Measurements from ENCODE around the gene DLGAP1.

The DLGAP1 gene

GRCh38 chr18:3857544-3857943, 597.6 kb downstream of the DLGAP1 start:
- FAIRE-seq: no peak

GRCh38 chr18:3855966-3856365, 599.1 kb downstream of the DLGAP1 start:
- no peak for FAIRE-seq

- FAIRE-seq: no peak
These were observed 602.8 kb downstream of the DLGAP1 start for GRCh38 chr18:3852321-3852720.

- no peak for FAIRE-seq
These were observed 603.9 kb downstream of the DLGAP1 start for GRCh38 chr18:3851159-3851558.

- FAIRE-seq: no peak
These were observed 606.8 kb downstream of the DLGAP1 start for GRCh38 chr18:3848316-3848715.

- FAIRE-seq: no peak
These were observed 609.9 kb downstream of the DLGAP1 start for GRCh38 chr18:3845161-3845560.

GRCh38 chr18:3842844-3843243, 612.3 kb downstream of the DLGAP1 start:
- no peak for FAIRE-seq

- FAIRE-seq: no peak
These were observed 614.3 kb downstream of the DLGAP1 start for GRCh38 chr18:3840766-3841165.

GRCh38 chr18:3839581-3839981, 615.5 kb downstream of the DLGAP1 start:
- FAIRE-seq: no peak

GRCh38 chr18:3836483-3837335, 618.4 kb downstream of the DLGAP1 start:
- no peak for FAIRE-seq

- FAIRE-seq: no peak
These were observed 623.0 kb downstream of the DLGAP1 start for GRCh38 chr18:3832025-3832638.

- no peak for FAIRE-seq
These were observed 624.5 kb downstream of the DLGAP1 start for GRCh38 chr18:3830604-3831003.

GRCh38 chr18:3827236-3827845, 627.8 kb downstream of the DLGAP1 start:
- FAIRE-seq: no peak

GRCh38 chr18:3826021-3826420, 629.1 kb downstream of the DLGAP1 start:
- FAIRE-seq: no peak

GRCh38 chr18:3824101-3824500, 631.0 kb downstream of the DLGAP1 start:
- no peak for FAIRE-seq

- FAIRE-seq: no peak
These were observed 632.0 kb downstream of the DLGAP1 start for GRCh38 chr18:3823073-3823472.

- FAIRE-seq: no peak
These were observed 633.6 kb downstream of the DLGAP1 start for GRCh38 chr18:3821524-3821923.

GRCh38 chr18:3819961-3820360, 635.1 kb downstream of the DLGAP1 start:
- FAIRE-seq: no peak

- no peak for FAIRE-seq
These were observed 638.3 kb downstream of the DLGAP1 start for GRCh38 chr18:3816610-3817363.

GRCh38 chr18:3815991-3816390, 639.1 kb downstream of the DLGAP1 start:
- no peak for FAIRE-seq

GRCh38 chr18:3814816-3815215, 640.3 kb downstream of the DLGAP1 start:
- no peak for FAIRE-seq

- no peak for FAIRE-seq
These were observed 644.8 kb downstream of the DLGAP1 start for GRCh38 chr18:3810296-3810695.
